Testis (tissue), 3 donors: ENCODE measurements around the gene PSORS1C1. TPM values are rescaled to one million over a fixed set of nuclear protein-coding genes. Genes with fewer than 3 reads are reported as not detected.

Source experiments
- DNase-seq: peaks from one replicate; pipeline ENCODE4 v3.0.0-alpha.2; 2019
- H3K27ac ChIP-seq, 2 donors: fragments of 200-600 bp; sonication (generic); one replicate each; pipeline ENCODE4 v1.5.1; 2019
- H3K27me3 ChIP-seq: fragments of 200-600 bp; sonication (generic); one replicate; pipeline ENCODE4 v1.5.1; 2019
- H3K36me3 ChIP-seq: fragments of 200-600 bp; sonication (generic); one replicate; pipeline ENCODE4 v1.5.1; 2017; ENCODE audit warnings: low read depth; ENCODE audit errors: missing control alignments
- H3K4me1 ChIP-seq: fragments of 200-600 bp; sonication (generic); one replicate; pipeline ENCODE4 v1.5.1; 2019
- H3K4me3 ChIP-seq, 2 donors: fragments of 200-600 bp; sonication (generic); one replicate each; pipeline ENCODE4 v1.5.1; 2017 to 2019
- H3K9me3 ChIP-seq: fragments of 200-600 bp; sonication (generic); one replicate; pipeline ENCODE4 v1.5.1; 2017
- POLR2A ChIP-seq: fragments of 450-650 bp; IDR thresholded peaks from one replicate; pipeline ENCODE4 v1.6.1; 2017; ENCODE audit warnings: antibody characterized with exemption, mild to moderate bottlenecking, moderate library complexity
- WGBS, 2 donors: methylation state at CpG; one replicate each; pipeline ENCODE4 v1.1.5; 2018; 5-methylcytosine and 5-hydroxymethylcytosine counted together
- intact Hi-C: fragments of 100-400 bp; cut with DNase I; formaldehyde crosslinking; loops from one replicate; pipeline ENCODE4 v1.15.1; 2023; ENCODE audit warnings: low total_unique reads
- polyA plus RNA-seq: library from polyadenylated mRNA; stranded (reverse); fragments of 350-450 nt; fragmentation: Illumina TruSeq; extraction: RNeasy Lipid Tissue Mini Kit (QIAGEN cat#74804); gene quantifications from one replicate; pipeline ENCODE4 v1.2.3, GENCODE V29; 2014; ENCODE audit warnings: low read depth, low replicate concordance; ENCODE audit not compliant: insufficient read depth
- total RNA-seq, 2 donors: library from RNA; depleted of rRNA; stranded (reverse); fragments of >200 nt; gene quantifications; one replicate each; pipeline ENCODE4 v1.2.3, GENCODE V29; 2016
- TF ChIP-seq, protein P1 (sequence below), 3 experiments: fragments of 450-650 bp in 2 of 3; fragments of 200-600 bp in 1 of 3; sonication (generic) in 1 of 3; IDR thresholded peaks; one replicate each; pipeline ENCODE4 v1.5.1; 2016 to 2019; ENCODE audit warnings: antibody characterized with exemption in 3 of 3, mild to moderate bottlenecking in 2 of 3, moderate library complexity in 1 of 3

PSORS1C1 gene
- total and polyA plus RNA-seq, 3 donors from 2014 or later: 28.0 to 126 (median 32.7) TPM

- Histone ChIP-seq H3K36me3 (no peaks in the 10 kb centered on the region), H3K4me1 (peaks cover 25% of the 10 kb centered on the region), H3K27ac (no peak overlapping the region), H3K27me3 (no peaks in the 10 kb centered on the region), H3K9me3 (no peaks in the 10 kb centered on the region), H3K4me3 (no peak overlapping the region)
- intact Hi-C loops: no loop called here
- WGBS, 2 donors: 91 to 92% methylated on average over 7 of the region's 7 CpGs
- DNase-seq: no peak
- TF ChIP-seq POLR2A: no peak
- TF ChIP-seq, protein P1, sequence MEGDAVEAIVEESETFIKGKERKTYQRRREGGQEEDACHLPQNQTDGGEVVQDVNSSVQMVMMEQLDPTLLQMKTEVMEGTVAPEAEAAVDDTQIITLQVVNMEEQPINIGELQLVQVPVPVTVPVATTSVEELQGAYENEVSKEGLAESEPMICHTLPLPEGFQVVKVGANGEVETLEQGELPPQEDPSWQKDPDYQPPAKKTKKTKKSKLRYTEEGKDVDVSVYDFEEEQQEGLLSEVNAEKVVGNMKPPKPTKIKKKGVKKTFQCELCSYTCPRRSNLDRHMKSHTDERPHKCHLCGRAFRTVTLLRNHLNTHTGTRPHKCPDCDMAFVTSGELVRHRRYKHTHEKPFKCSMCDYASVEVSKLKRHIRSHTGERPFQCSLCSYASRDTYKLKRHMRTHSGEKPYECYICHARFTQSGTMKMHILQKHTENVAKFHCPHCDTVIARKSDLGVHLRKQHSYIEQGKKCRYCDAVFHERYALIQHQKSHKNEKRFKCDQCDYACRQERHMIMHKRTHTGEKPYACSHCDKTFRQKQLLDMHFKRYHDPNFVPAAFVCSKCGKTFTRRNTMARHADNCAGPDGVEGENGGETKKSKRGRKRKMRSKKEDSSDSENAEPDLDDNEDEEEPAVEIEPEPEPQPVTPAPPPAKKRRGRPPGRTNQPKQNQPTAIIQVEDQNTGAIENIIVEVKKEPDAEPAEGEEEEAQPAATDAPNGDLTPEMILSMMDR (IDR thresholded peaks at IDR 0.05): no peak
Observed at GRCh38 chr6:31118178-31118577, 3.6 kb downstream of the PSORS1C1 start.

GRCh38 chr6:31120151-31120915 is 5.7 kb downstream of the PSORS1C1 start, which contains the start of gene CDSN:
Gene CDSN (minus strand): TSS chr6:31120446. CDS start chr6:31120419, 27 bp downstream.
- Histone ChIP-seq H3K27me3 (no peaks in the 10 kb centered on the region), H3K4me3 (no peak within 1 kb of the TSS), H3K4me1 (peaks cover 16% of the 10 kb centered on the region), H3K27ac (no peak within 1 kb of the TSS), H3K9me3 (no peaks in the 10 kb centered on the region), H3K36me3 (no peaks in the 10 kb centered on the region)
- DNase-seq: no peak
- intact Hi-C loops: no loop called here
- WGBS, 2 donors: 86 to 91% methylated on average over 17 to 26 of the region's 26 CpGs
- TF ChIP-seq, protein P1 (IDR thresholded peaks at IDR 0.05): no peak
- TF ChIP-seq POLR2A: no peak

- no peak for DNase-seq
- Histone ChIP-seq H3K4me3 (no peak overlapping the region), H3K27ac (no peak overlapping the region), H3K27me3 (no peaks in the 10 kb centered on the region), H3K9me3 (no peaks in the 10 kb centered on the region), H3K4me1 (peaks cover 16% of the 10 kb centered on the region), H3K36me3 (no peaks in the 10 kb centered on the region)
- intact Hi-C loops: no loop called here
- TF ChIP-seq, protein P1 (IDR thresholded peaks at IDR 0.05): no peak
- TF ChIP-seq POLR2A: no peak
- 87 to 93% methylated on average over 8 to 12 of the region's 12 CpGs for WGBS, 2 donors
Observed at GRCh38 chr6:31121131-31121790, 6.7 kb downstream of the PSORS1C1 start.

- H3K4me3 ChIP-seq: no peak overlapping the region
- intact Hi-C loops: no loop called here
- peak; percentile 85 for DNase-seq
- 36 to 42% methylated on average over 12 to 16 of the region's 16 CpGs for WGBS, 2 donors
- no peaks in the 10 kb centered on the region for H3K36me3 ChIP-seq
- H3K9me3 ChIP-seq: no peaks in the 10 kb centered on the region
- peak overlapping the region in 1 of 2 donors; percentile 28 for H3K27ac ChIP-seq
- TF ChIP-seq POLR2A: no peak
- TF ChIP-seq, protein P1 (IDR thresholded peaks at IDR 0.05): no peak
- peaks cover 11% of the 10 kb centered on the region for H3K4me1 ChIP-seq
- H3K27me3 ChIP-seq: no peaks in the 10 kb centered on the region
Observed at GRCh38 chr6:31122791-31123706, 8.4 kb downstream of the PSORS1C1 start.
